ENCODE data around the gene PSD2.

Gene PSD2

DNA sequence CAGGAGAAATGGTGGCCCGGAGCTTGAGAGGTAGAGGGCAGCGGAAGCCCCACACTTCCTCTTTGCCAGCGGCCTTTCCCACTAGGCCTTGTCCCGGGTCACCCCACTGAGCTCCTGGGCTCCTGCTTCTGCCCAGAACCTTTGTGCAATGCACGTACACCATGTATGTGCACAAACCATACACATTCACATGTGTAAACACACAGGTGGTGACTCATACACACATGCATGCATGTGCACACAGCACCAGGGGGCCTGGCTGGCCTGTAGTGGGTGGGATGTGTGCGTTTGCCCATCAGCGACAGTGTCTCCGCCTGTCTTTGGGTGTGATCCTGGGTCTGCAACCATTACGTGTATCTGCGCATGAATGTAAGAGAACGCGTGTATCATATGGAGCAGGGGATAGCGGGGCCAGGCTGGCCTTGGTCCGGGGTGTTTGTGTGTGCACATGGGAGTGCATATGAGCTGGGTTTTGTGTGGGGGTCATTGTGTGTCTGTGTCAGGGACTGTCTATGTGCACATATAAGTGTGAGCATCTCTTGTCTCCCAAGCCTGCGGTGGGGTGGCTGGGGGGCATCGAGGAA lies 43.7 kb downstream of the PSD2 start:
- no peak for DNase-seq

DNA sequence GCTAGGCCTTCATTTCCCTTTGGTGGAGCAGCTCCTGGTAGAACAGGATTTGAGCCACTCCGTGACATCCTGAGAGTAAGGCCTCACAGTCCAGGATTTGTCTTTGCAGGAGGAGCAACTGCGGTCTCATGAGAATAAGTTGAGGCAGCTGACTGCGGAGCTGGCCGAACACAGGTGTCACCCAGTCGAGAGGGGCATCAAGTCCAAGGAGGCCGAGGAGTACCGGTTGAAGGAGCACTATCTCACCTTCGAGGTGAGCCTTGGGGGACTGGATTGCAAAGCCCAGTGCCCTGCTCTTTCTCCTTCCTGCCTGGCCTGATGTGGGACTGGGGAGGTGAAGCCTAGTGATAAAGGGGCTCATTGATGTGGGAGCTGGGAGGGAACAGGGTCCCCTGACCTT lies 44.3 kb downstream of the PSD2 start:
- no peak for DNase-seq

GRCh38 chr5:139841549-139841948 lies 45.9 kb downstream of the PSD2 start:
- DNase-seq = no peak

GRCh38 chr5:139842321-139842720 lies 46.7 kb downstream of the PSD2 start:
- no peak for DNase-seq

GRCh38 chr5:139843991-139844390 lies 48.4 kb downstream of the PSD2 start:
- DNase-seq = no peak

DNA sequence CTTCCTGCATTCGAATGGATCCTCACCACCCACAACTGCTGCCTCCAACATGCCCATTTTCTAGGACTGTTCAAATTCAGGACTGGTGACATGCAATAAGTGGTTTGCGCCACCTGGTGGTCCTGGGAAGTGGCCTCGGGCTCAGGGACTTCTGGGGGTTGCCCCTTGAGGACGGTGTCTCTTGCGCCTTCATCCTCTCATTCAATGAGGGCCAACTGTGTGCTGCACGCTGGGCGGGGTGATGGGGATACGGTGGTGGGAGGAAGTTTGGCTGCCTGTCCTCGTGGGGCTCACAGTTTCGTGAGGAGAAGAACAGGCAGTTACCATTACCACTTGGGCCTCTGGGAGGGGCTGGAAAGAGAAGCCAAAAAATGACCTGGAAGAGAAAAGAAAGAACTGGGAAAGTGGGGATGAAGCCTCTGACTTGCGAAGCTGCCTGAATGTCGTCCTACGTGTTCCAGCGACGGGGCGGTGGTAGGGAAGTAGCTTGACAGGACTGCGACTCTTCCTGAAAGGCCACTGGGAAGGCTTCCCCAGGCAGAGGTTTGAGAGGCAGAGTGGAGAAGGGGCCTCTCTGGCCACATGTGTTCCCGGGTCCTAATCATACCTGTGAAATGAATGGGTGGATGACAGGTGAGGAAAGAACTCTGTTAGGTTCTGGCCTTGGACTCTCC lies 49.0 kb downstream of the PSD2 start:
- peak; percentile 7 to 61 for DNase-seq

GRCh38 chr5:139845846-139846681 lies 50.5 kb downstream of the PSD2 start:
- DNase-seq = no peak

DNA sequence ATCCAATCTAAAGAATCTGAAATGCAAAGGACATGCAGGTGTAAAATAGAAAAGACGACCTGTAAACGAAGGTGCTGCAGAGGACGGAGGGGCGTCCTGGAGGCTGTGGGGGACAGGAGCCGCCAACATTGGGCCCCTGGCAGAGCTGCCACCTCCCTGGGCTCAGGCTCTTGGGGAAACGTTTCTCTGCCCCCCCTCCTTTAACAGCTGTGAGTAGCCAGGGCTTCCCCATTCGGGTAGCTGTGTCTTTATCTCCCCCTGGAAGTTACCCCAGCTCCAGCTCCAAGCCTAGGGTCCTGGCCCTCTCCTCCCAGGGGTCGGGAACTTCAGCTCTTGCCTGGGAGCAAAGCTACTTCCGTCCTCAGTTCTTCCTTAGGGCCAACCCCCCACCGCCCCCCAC lies 51.5 kb downstream of the PSD2 start:
- DNase-seq = no peak

- no peak for DNase-seq
These were observed 52.3 kb downstream of the PSD2 start for GRCh38 chr5:139847790-139848507.

DNA sequence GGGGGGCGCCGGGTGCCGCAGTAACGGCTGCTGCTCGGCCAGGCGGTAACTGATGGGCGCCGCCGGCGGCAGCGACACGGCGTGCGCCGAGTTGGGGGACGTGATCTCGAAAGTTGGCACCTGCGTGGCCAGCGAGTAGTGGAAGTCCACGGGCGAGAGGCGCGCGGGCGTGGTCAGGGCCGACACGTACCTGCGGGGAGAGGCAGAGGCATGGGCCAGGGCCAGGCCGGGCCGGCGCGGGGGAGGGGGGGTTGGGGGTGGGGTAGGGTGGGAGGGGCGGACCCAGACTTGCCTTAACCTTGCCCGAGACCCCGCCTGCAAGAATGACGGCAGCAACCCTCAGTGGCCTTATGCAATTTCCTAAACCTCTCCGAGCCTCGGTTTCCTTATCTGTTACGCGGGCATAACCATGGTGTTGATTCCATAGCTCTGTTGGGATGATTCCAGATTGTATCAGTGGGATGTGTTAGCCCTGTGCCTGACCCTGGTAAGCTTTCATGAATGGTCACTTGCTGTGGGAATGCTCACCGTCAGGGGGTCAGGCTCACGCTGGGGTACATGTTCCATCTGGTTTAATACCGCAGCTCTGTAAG lies 53.0 kb downstream of the PSD2 start:
- no peak for DNase-seq

GRCh38 chr5:139849501-139849900 lies 53.9 kb downstream of the PSD2 start:
- DNase-seq = no peak

DNA sequence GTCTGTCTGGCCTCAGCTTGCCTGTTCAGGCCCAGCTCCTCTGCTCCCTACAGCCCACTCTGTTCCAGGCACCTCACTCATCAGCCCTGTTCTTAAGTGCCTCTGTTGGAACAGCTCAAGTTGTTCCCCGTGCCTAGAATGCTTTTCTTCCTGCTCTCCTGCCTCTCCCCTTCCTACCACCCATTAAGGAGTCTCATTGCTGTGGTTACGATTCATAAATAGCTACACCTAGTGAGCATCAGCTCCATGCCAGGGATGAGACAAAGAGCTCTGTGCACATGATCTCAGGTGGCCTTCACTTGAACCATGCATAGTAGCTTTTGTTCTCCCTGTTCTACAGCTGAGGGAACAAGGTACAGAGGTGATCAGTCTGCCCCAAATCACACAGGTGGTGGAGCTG lies 54.3 kb downstream of the PSD2 start:
- no peak for DNase-seq

- no peak for DNase-seq
These were observed 54.9 kb downstream of the PSD2 start for GRCh38 chr5:139850423-139851016.

DNA sequence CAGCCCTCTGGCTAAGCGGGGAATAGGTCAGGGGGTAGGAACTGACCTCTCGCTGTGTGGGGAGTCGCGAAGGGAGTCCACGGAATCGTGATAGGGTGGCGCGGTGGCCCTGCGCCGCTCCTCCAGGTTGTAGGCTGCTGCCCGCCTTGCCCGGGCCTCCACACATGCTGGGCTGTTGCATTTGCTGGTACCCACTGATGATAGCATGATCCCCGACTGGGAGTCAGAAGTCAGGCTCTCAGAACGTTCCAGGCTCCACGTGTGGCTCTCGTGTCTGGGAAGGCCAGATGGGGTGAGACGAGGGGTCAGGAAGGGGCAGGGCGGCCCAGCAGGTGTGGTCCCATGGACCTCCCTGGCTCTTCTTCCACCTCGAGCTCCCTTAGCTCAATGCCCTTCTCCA lies 56.0 kb downstream of the PSD2 start:
- no peak for DNase-seq

GRCh38 chr5:139852696-139853095 lies 57.1 kb downstream of the PSD2 start:
- DNase-seq = no peak

- DNase-seq = no peak
These were observed 58.5 kb downstream of the PSD2 start for GRCh38 chr5:139854029-139854605.

- DNase-seq = no peak
These were observed 59.3 kb downstream of the PSD2 start for GRCh38 chr5:139854953-139855352.

DNA sequence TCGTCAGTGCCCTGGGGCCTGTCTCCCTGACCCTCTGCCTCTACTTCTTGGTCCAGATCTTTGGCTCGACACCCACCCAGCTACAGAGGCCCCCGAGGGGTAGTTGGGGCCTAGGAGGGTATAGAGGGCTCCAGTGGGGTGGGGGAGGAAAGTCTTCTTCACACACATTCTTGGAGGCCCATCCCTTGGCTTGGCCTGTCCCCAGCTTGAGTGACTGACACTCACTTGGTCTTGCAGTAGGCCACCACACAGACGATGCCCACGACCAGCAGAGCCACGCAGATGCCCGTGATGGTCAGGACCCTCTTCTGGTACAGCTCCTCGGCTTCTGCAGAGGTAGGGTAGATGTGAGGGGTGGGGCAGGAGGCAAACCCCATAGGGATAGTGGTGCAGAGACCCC lies 59.8 kb downstream of the PSD2 start:
- DNase-seq = no peak

- DNase-seq = no peak
These were observed 60.4 kb downstream of the PSD2 start for GRCh38 chr5:139855946-139856540.

- DNase-seq = no peak
These were observed 61.1 kb downstream of the PSD2 start for GRCh38 chr5:139856714-139857113.

- DNase-seq = no peak
These were observed 63.4 kb downstream of the PSD2 start for GRCh38 chr5:139859013-139859412.

Data from AML-193 (cell line).